OCI-LY7 (cell line): Measurements from ENCODE around the gene LYRM9. TPM values are rescaled to one million over a fixed set of nuclear protein-coding genes. Genes with fewer than 3 reads are reported as not detected.

Experiments used
- BruUV-seq: library from RNA; stranded (reverse); fragments of 400-500 nt; replicated peaks from 2 replicates; lab custom pipeline; 2021; lab: Mats Ljungman, UMichigan
- CTCF ChIA-PET: fragments of 300-600 bp; sonication (Branson Sonifier 250); formaldehyde crosslinking; loops from one replicate; lab custom pipeline; 2022; ENCODE audit warnings: antibody characterized with exemption; ENCODE audit not compliant: unreplicated experiment; lab: Charles Lee
- POLR2A ChIA-PET: fragments of 300-600 bp; sonication (Branson Sonifier 250); formaldehyde crosslinking; loops from one replicate; lab custom pipeline; 2022; ENCODE audit warnings: antibody characterized with exemption; lab: Charles Lee
- DNase-seq: peaks from one replicate; pipeline ENCODE4 v3.0.0-alpha.2; 2015; ENCODE audit warnings: low spot score
- H2AFZ ChIP-seq: fragments of 200-600 bp; sonication (generic), shearing (Covaris generic); 2 replicates; pipeline ENCODE4 v1.6.1; 2014; ENCODE audit warnings: mild to moderate bottlenecking, antibody characterized with exemption, low read length, moderate library complexity
- H3K27ac ChIP-seq: fragments of 200-600 bp; sonication (generic); 2 replicates; pipeline ENCODE4 v1.5.1; 2014; ENCODE audit warnings: mixed run types, low read depth, mild to moderate bottlenecking, moderate library complexity, low read length, inconsistent platforms; ENCODE audit not compliant: poor library complexity, severe bottlenecking
- H3K36me3 ChIP-seq: fragments of 200-600 bp; sonication (generic); 2 replicates; pipeline ENCODE4 v1.6.1; 2014; ENCODE audit warnings: mild to moderate bottlenecking, antibody characterized with exemption, low read length, moderate library complexity, mixed read lengths; ENCODE audit not compliant: insufficient read depth
- H3K4me1 ChIP-seq: fragments of 200-600 bp; sonication (generic); 2 replicates; pipeline ENCODE4 v1.5.1; 2014; ENCODE audit warnings: mild to moderate bottlenecking, low read length; ENCODE audit not compliant: insufficient read depth, poor library complexity, severe bottlenecking
- H3K4me2 ChIP-seq: fragments of 200-600 bp; sonication (generic); 2 replicates; pipeline ENCODE4 v1.6.1; 2014; ENCODE audit warnings: mild to moderate bottlenecking, low read length
- H3K4me3 ChIP-seq: fragments of 200-600 bp; sonication (generic); 2 replicates; pipeline ENCODE4 v1.5.1; 2014; ENCODE audit warnings: mild to moderate bottlenecking, low read depth, low read length; ENCODE audit not compliant: poor library complexity, severe bottlenecking
- H3K79me2 ChIP-seq: fragments of 200-600 bp; sonication (generic); 2 replicates; pipeline ENCODE4 v1.6.1; 2016; ENCODE audit warnings: low read depth, mild to moderate bottlenecking, low read length, moderate library complexity, mixed read lengths; ENCODE audit not compliant: insufficient read depth
- H3K9me2 ChIP-seq: fragments of 200-600 bp; sonication (generic); 2 replicates; pipeline ENCODE4 v1.6.1; 2016; ENCODE audit warnings: mild to moderate bottlenecking, low read length, mixed read lengths; ENCODE audit not compliant: insufficient read depth
- H3K9me3 ChIP-seq: fragments of 200-600 bp; sonication (generic); 2 replicates; pipeline ENCODE4 v1.6.1; 2014; ENCODE audit warnings: mild to moderate bottlenecking, mixed run types, low read length, mixed read lengths
- H4K20me1 ChIP-seq: fragments of 200-600 bp; sonication (generic); 2 replicates; pipeline ENCODE4 v1.6.1; 2014; ENCODE audit warnings: mild to moderate bottlenecking, antibody characterized with exemption, low read length, moderate library complexity, mixed read lengths; ENCODE audit not compliant: insufficient read depth
- CTCF ChIP-seq: fragments of 200-600 bp; sonication (generic); conservative IDR thresholded peaks from 2 replicates; pipeline ENCODE4 v1.5.1; 2014; ENCODE audit warnings: mild to moderate bottlenecking, antibody characterized with exemption, low read length, moderate library complexity, mixed read lengths
- EZH2phosphoT487 ChIP-seq: fragments of 200-600 bp; sonication (generic); IDR thresholded peaks from 2 replicates; pipeline ENCODE4 v1.6.1; 2018; ENCODE audit warnings: low read depth, borderline replicate concordance, mild to moderate bottlenecking, mixed run types, antibody characterized with exemption, low read length, moderate library complexity, mixed read lengths
- intact Hi-C: fragments of 100-400 bp; cut with micrococcal nuclease; formaldehyde crosslinking; loops from one replicate; pipeline ENCODE4 v1.10.0; 2022; ENCODE audit not compliant: unreplicated experiment
- total RNA-seq, 2 experiments: library from RNA; depleted of rRNA in 1 of 2; stranded (reverse); fragments of >200 nt in 1 of 2; shearing (Covaris generic) in 1 of 2; gene quantifications; 2 replicates each; pipeline ENCODE4 v1.2.3, GENCODE V29; 2014 to 2022

Gene LYRM9
- total RNA-seq, 2 experiments from 2014 or later, result 0.35 to 1.4 TPM

GRCh38 chr17:27856676-27857432, 36.3 kb downstream of the LYRM9 start:
- no peak for DNase-seq
- no peaks in the 10 kb centered on the region for H3K36me3 ChIP-seq
- intact Hi-C loops, result no loop called here
- no peak overlapping the region for H3K4me3 ChIP-seq
- no peak overlapping the region for H3K27ac ChIP-seq
- H3K4me2 ChIP-seq, result no peak overlapping the region
- no peaks in the 10 kb centered on the region for H3K9me3 ChIP-seq
- no TSS peak for BruUV-seq
- no peak overlapping the region for H2AFZ ChIP-seq
- H3K79me2 ChIP-seq, result no peaks in the 10 kb centered on the region
- no peaks in the 10 kb centered on the region for H3K9me2 ChIP-seq
- CTCF ChIA-PET, result no interaction called here
- H4K20me1 ChIP-seq, result no peaks in the 10 kb centered on the region
- POLR2A ChIA-PET, result no interaction called here
- no peaks in the 10 kb centered on the region for H3K4me1 ChIP-seq
- TF ChIP-seq EZH2phosphoT487 (no peak), CTCF (no peak)

GRCh38 chr17:27855454-27855853, 37.7 kb downstream of the LYRM9 start:
- ChIA-PET CTCF (no interaction called here), POLR2A (interaction anchor here (0.9 kb wide), 1 partner anchor 50 kb away, joined by 3 read pairs; no protein-coding TSS in a partner anchor)
- Histone ChIP-seq H3K4me3 (no peak overlapping the region), H4K20me1 (no peaks in the 10 kb centered on the region), H3K9me3 (no peaks in the 10 kb centered on the region), H3K9me2 (no peaks in the 10 kb centered on the region), H3K27ac (no peak overlapping the region), H3K4me1 (no peaks in the 10 kb centered on the region), H3K36me3 (no peaks in the 10 kb centered on the region), H2AFZ (no peak overlapping the region), H3K4me2 (no peak overlapping the region), H3K79me2 (no peaks in the 10 kb centered on the region)
- DNase-seq, result no peak
- TF ChIP-seq EZH2phosphoT487 (no peak), CTCF (no peak)
- no TSS peak for BruUV-seq
- intact Hi-C loops, result no loop called here

GRCh38 chr17:27854163-27854562, 39.0 kb downstream of the LYRM9 start:
- CTCF ChIA-PET, result no interaction called here
- Histone ChIP-seq H3K9me2 (no peaks in the 10 kb centered on the region), H2AFZ (no peak overlapping the region), H3K4me2 (no peak overlapping the region), H3K79me2 (no peaks in the 10 kb centered on the region), H3K9me3 (no peaks in the 10 kb centered on the region), H4K20me1 (no peaks in the 10 kb centered on the region), H3K36me3 (no peaks in the 10 kb centered on the region), H3K4me1 (no peaks in the 10 kb centered on the region), H3K4me3 (no peak overlapping the region), H3K27ac (no peak overlapping the region)
- intact Hi-C loops, result no loop called here
- BruUV-seq, result no TSS peak
- no peak for TF ChIP-seq EZH2phosphoT487
- TF ChIP-seq CTCF, result no peak
- POLR2A ChIA-PET, result no interaction called here
- DNase-seq, result no peak
